K562 (cell line): ENCODE measurements around the gene ROR2. TPM values are rescaled to one million over a fixed set of nuclear protein-coding genes. Genes with fewer than 3 reads are reported as not detected.
A peak's percentile ranks its signal among the peaks of the same experiment; 100 is the strongest.

Source experiments
- DDX20 ChIP-seq: fragments of 450-650 bp; IDR thresholded peaks from 2 replicates; pipeline ENCODE4 v1.6.1; 2016; ENCODE audit warnings: missing genetic modification characterization, low read depth, mild to moderate bottlenecking, missing compliant biosample characterization, moderate library complexity
- GABPA ChIP-seq: fragments of 200-800 bp; sonication (Bioruptor generic); conservative IDR thresholded peaks from 2 replicates; pipeline ENCODE4 v1.6.1; 2016; ENCODE audit warnings: low read depth, missing genetic modification characterization, missing compliant biosample characterization
- HDAC1 ChIP-seq, 2 experiments: fragments of 450-650 bp; IDR thresholded peaks; 2 replicates each; pipeline ENCODE4 v1.6.1; 2016 to 2017; ENCODE audit warnings: inconsistent platforms in 1 of 2, mild to moderate bottlenecking in 1 of 2, moderate library complexity in 1 of 2
- HEY1 ChIP-seq: fragments of 250-450 bp; sonication (Bioruptor Pico); IDR thresholded peaks from 2 replicates; pipeline ENCODE4 v1.5.0; 2020; ENCODE audit warnings: mild to moderate bottlenecking, moderate library complexity, borderline replicate concordance
- HNRNPH1 ChIP-seq: fragments of 200-400 bp; formaldehyde crosslinking; optimal IDR thresholded peaks from 2 replicates; pipeline ENCODE3; 2017; ENCODE audit warnings: low read depth, mild to moderate bottlenecking, low read length, moderate library complexity
- NFRKB ChIP-seq: fragments of 450-650 bp; IDR thresholded peaks from 2 replicates; pipeline ENCODE4 v1.6.1; 2016; ENCODE audit warnings: low read depth
- PCBP2 ChIP-seq: fragments of 200-400 bp; formaldehyde crosslinking; IDR thresholded peaks from 2 replicates; pipeline ENCODE4 v1.6.1; 2018; ENCODE audit warnings: low read length, low read depth, mild to moderate bottlenecking, moderate library complexity; ENCODE audit not compliant: poor library complexity, severe bottlenecking
- POLR3G ChIP-seq: IDR thresholded peaks from 2 replicates; pipeline ENCODE4 v1.6.1; 2011; ENCODE audit not compliant: insufficient read length, insufficient replicate concordance; ENCODE audit errors: extremely low read depth
- SAP30 ChIP-seq: fragments of 200-600 bp; sonication (generic); IDR thresholded peaks from 2 replicates; pipeline ENCODE4 v1.6.1; 2012; ENCODE audit warnings: borderline replicate concordance, low read depth, mild to moderate bottlenecking, moderate library complexity, low read length, control low read depth, inconsistent platforms; ENCODE audit not compliant: insufficient read depth, poor library complexity, severe bottlenecking
- TAF1 ChIP-seq: IDR thresholded peaks from 2 replicates; pipeline ENCODE4 v1.6.1; 2011; ENCODE audit warnings: mild to moderate bottlenecking, low read length, moderate library complexity; ENCODE audit not compliant: insufficient read depth, control insufficient read depth, severe bottlenecking; ENCODE audit errors: extremely low read depth
- ZBTB5 ChIP-seq: fragments of 450-650 bp; IDR thresholded peaks from 2 replicates; pipeline ENCODE4 v1.6.1; 2017; ENCODE audit warnings: antibody characterized with exemption
- ZFPM2 ChIP-seq: fragments of 250-450 bp; sonication (Bioruptor Pico); IDR thresholded peaks from 2 replicates; pipeline ENCODE4 v1.5.1; 2022; ENCODE audit warnings: mild to moderate bottlenecking
- ZNF134 ChIP-seq: fragments of 250-450 bp; sonication (Bioruptor Pico); conservative IDR thresholded peaks from 2 replicates; pipeline ENCODE4 v1.4.0; 2020
- ZNF707 ChIP-seq: fragments of 250-450 bp; sonication (Bioruptor Pico); conservative IDR thresholded peaks from 2 replicates; pipeline ENCODE4 v1.8.0; 2022; ENCODE audit warnings: inconsistent platforms, mild to moderate bottlenecking, moderate library complexity
- ZSCAN29 ChIP-seq: fragments of 450-650 bp; IDR thresholded peaks from 2 replicates; pipeline ENCODE4 v1.6.1; 2017
- polyA plus RNA-seq, 8 experiments: library from polyadenylated mRNA; depleted of rRNA in 4 of 8; stranded (reverse) in 5 of 8; unstranded in 3 of 8; fragments of >200 nt; fragmentation: Nextera tagmentation in 2 of 8; fragmentation: Illumina TruSeq in 1 of 8; extraction: Ambion mirVana in 2 of 8; extraction: Trizol in 1 of 8; gene quantifications; 2 replicates each; pipeline versions ENCODE4 v1.2.1 to v1.2.3, GENCODE V29; 2011 to 2014; ENCODE audit warnings: inconsistent platforms in 1 of 8, missing spikeins in 1 of 8
- total RNA-seq, 7 experiments: library from RNA; depleted of rRNA in 6 of 7; stranded (reverse); fragments of >200 nt in 6 of 7; fragmentation: Illumina TruSeq in 2 of 7; extraction: Trizol in 2 of 7; gene quantifications; 2 replicates each; pipeline versions ENCODE4 v1.2.1 to v1.2.3, GENCODE V29; 2011 to 2021; ENCODE audit warnings: low replicate concordance in 1 of 7
- TF ChIP-seq, protein P1 (sequence below): fragments of 250-450 bp; sonication (Bioruptor Pico); IDR thresholded peaks from 2 replicates; pipeline ENCODE4 v1.5.0; 2021; ENCODE audit warnings: mild to moderate bottlenecking, borderline replicate concordance

Gene ROR2
- total and polyA plus RNA-seq, 9 of the 15 experiments (the other 6 are each of a cell fraction or from before 2014, with no cell fraction given): 5.6 to 33.8 (median 15.3) TPM

GRCh38 chr9:91900055-91900796 is 49.8 kb downstream of the ROR2 start (continued):
- TF ChIP-seq DDX20 (no peak), ZBTB5 (no peak), HDAC1 (IDR thresholded peaks at IDR 0.05) (peak in 1 of 2 experiments; percentile 94; a peak in 2 of 4 replicates), NFRKB (peak; percentile 52; the same call in 1 of the 2 replicates), ZSCAN29 (no peak), POLR3G (no peak), SAP30 (peak; percentile 61), ZFPM2 (CRISPR knock-in tag) (no peak), HEY1 (no peak), ZNF707 (CRISPR knock-in tag) (0 out of 2 replicates have a peak, but pooled peaks have one; percentile 9), ZNF134 (peak; percentile 31; the same call in 1 of the 2 replicates), PCBP2 (no peak), TAF1 (peak; percentile 38), GABPA (tag) (no peak; the same call in 1 of the 2 replicates), HNRNPH1 (no peak)
- TF ChIP-seq, protein P1, sequence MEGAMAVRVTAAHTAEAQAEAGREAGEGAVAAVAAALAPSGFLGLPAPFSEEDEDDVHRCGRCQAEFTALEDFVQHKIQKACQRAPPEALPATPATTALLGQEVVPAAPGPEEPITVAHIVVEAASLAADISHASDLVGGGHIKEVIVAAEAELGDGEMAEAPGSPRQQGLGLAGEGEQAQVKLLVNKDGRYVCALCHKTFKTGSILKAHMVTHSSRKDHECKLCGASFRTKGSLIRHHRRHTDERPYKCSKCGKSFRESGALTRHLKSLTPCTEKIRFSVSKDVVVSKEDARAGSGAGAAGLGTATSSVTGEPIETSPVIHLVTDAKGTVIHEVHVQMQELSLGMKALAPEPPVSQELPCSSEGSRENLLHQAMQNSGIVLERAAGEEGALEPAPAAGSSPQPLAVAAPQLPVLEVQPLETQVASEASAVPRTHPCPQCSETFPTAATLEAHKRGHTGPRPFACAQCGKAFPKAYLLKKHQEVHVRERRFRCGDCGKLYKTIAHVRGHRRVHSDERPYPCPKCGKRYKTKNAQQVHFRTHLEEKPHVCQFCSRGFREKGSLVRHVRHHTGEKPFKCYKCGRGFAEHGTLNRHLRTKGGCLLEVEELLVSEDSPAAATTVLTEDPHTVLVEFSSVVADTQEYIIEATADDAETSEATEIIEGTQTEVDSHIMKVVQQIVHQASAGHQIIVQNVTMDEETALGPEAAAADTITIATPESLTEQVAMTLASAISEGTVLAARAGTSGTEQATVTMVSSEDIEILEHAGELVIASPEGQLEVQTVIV (CRISPR knock-in tag): no peak
